Smooth muscle cell (in vitro differentiated cells): Measurements from ENCODE around the gene PSD2. TPM values are rescaled to one million over a fixed set of nuclear protein-coding genes. Genes with fewer than 3 reads are reported as not detected.

Experiments used
- DNase-seq: peaks from one replicate; lab custom pipeline; 2025; ENCODE audit not compliant: unreplicated experiment; lab: John Stamatoyannopoulos, UW
- H2AFZ ChIP-seq: fragments of 200-600 bp; sonication (generic); 2 replicates; pipeline ENCODE4 v1.6.0; 2016; ENCODE audit warnings: antibody characterized with exemption, low read depth, mild to moderate bottlenecking
- H3F3A ChIP-seq: fragments of 200-600 bp; sonication (generic); 2 replicates; pipeline ENCODE4 v1.6.0; 2017; ENCODE audit warnings: antibody characterized with exemption, low read depth
- H3K27ac ChIP-seq: fragments of 200-600 bp; sonication (generic); 2 replicates; pipeline ENCODE4 v1.5.1; 2016; ENCODE audit warnings: low read depth, mild to moderate bottlenecking
- H3K27me3 ChIP-seq: fragments of 200-600 bp; sonication (generic); 2 replicates; pipeline ENCODE4 v1.6.1; 2016; ENCODE audit warnings: low read depth, mild to moderate bottlenecking
- H3K36me3 ChIP-seq: fragments of 200-600 bp; sonication (generic); 2 replicates; pipeline ENCODE4 v1.5.1; 2016; ENCODE audit warnings: low read depth
- H3K4me1 ChIP-seq: fragments of 200-600 bp; sonication (generic); 2 replicates; pipeline ENCODE4 v1.5.1; 2016; ENCODE audit warnings: low read depth
- H3K4me2 ChIP-seq: fragments of 200-600 bp; sonication (generic); 2 replicates; pipeline ENCODE4 v1.6.0; 2016; ENCODE audit warnings: mild to moderate bottlenecking
- H3K4me3 ChIP-seq: fragments of 200-600 bp; sonication (generic); 2 replicates; pipeline ENCODE4 v1.5.1; 2016; ENCODE audit warnings: mild to moderate bottlenecking
- H3K79me2 ChIP-seq: fragments of 200-600 bp; sonication (generic); 2 replicates; pipeline ENCODE4 v1.6.0; 2016; ENCODE audit warnings: low read depth, mild to moderate bottlenecking
- H3K9ac ChIP-seq: fragments of 200-600 bp; sonication (generic); 2 replicates; pipeline ENCODE4 v1.6.0; 2016; ENCODE audit warnings: low read depth
- H3K9me3 ChIP-seq: fragments of 200-600 bp; sonication (generic); replicated peaks from 2 replicates; pipeline ENCODE4 v1.5.1; 2016; ENCODE audit warnings: low read depth
- H4K20me1 ChIP-seq: fragments of 200-600 bp; sonication (generic); 2 replicates; pipeline ENCODE4 v1.6.0; 2016; ENCODE audit warnings: low read depth
- CTCF ChIP-seq: fragments of 200-600 bp; sonication (generic); IDR thresholded peaks from 2 replicates; pipeline ENCODE4 v1.5.1; 2017; ENCODE audit warnings: borderline replicate concordance, mild to moderate bottlenecking, antibody characterized with exemption; ENCODE audit not compliant: insufficient read depth, poor library complexity, severe bottlenecking
- WGBS: methylation state at CpG from one replicate; pipeline ENCODE4 v1.1.7; 2016; ENCODE audit warnings: low lambda C conversion rate; 5-methylcytosine and 5-hydroxymethylcytosine counted together
- polyA plus RNA-seq: library from polyadenylated mRNA; unstranded; fragments of >200 nt; fragmentation: Nextera tagmentation; extraction: Ambion mirVana; gene quantifications from 2 replicates; pipeline ENCODE4 v1.2.1, GENCODE V29; 2016
- total RNA-seq: library from RNA; depleted of rRNA; stranded (reverse); fragments of >200 nt; gene quantifications from 2 replicates; pipeline ENCODE4 v1.2.3, GENCODE V29; 2014

Gene PSD2
- total and polyA plus RNA-seq, 2 experiments from 2014 or later: 0.54 to 0.81 TPM

GRCh38 chr5:139844472-139845145 is 49.0 kb downstream of the PSD2 start:
- H3K4me2 ChIP-seq: no peak overlapping the region
- H4K20me1 ChIP-seq: no peaks in the 10 kb centered on the region
- no peaks in the 10 kb centered on the region for H3K9me3 ChIP-seq
- no peak overlapping the region for H3K4me3 ChIP-seq
- H3K27me3 ChIP-seq: peaks cover 51% of the 10 kb centered on the region
- H3K36me3 ChIP-seq: no peaks in the 10 kb centered on the region
- peak; percentile 76 for TF ChIP-seq CTCF
- 34% methylated on average over 18 of the region's 18 CpGs for WGBS
- H3K4me1 ChIP-seq: no peaks in the 10 kb centered on the region
- H3F3A ChIP-seq: no peaks in the 10 kb centered on the region
- no peak overlapping the region for H2AFZ ChIP-seq
- H3K27ac ChIP-seq: no peak overlapping the region
- no peaks in the 10 kb centered on the region for H3K79me2 ChIP-seq
- no peak overlapping the region for H3K9ac ChIP-seq
- DNase-seq: peak; percentile 12

- no peaks in the 10 kb centered on the region for H3K9me3 ChIP-seq
- no peaks in the 10 kb centered on the region for H3K4me1 ChIP-seq
- H3K9ac ChIP-seq: no peak overlapping the region
- H3K79me2 ChIP-seq: no peaks in the 10 kb centered on the region
- no peak overlapping the region for H3K27ac ChIP-seq
- 89% methylated on average over 18 of the region's 18 CpGs for WGBS
- H3K4me2 ChIP-seq: no peak overlapping the region
- H3K27me3 ChIP-seq: peaks cover 55% of the 10 kb centered on the region
- H4K20me1 ChIP-seq: no peaks in the 10 kb centered on the region
- TF ChIP-seq CTCF: no peak
- DNase-seq: no peak
- H3F3A ChIP-seq: no peaks in the 10 kb centered on the region
- no peaks in the 10 kb centered on the region for H3K36me3 ChIP-seq
- no peak overlapping the region for H3K4me3 ChIP-seq
- no peak overlapping the region for H2AFZ ChIP-seq
Measured at GRCh38 chr5:139845846-139846681, 50.5 kb downstream of the PSD2 start.

- no peak overlapping the region for H2AFZ ChIP-seq
- H3K27ac ChIP-seq: no peak overlapping the region
- H3K4me3 ChIP-seq: no peak overlapping the region
- WGBS: 46% methylated on average over 7 of the region's 10 CpGs
- no peaks in the 10 kb centered on the region for H3K36me3 ChIP-seq
- DNase-seq: no peak
- H3K4me2 ChIP-seq: no peak overlapping the region
- H3K9ac ChIP-seq: no peak overlapping the region
- H3K27me3 ChIP-seq: peaks cover 44% of the 10 kb centered on the region
- H3F3A ChIP-seq: no peaks in the 10 kb centered on the region
- no peaks in the 10 kb centered on the region for H3K9me3 ChIP-seq
- H3K79me2 ChIP-seq: no peaks in the 10 kb centered on the region
- TF ChIP-seq CTCF: no peak
- no peaks in the 10 kb centered on the region for H3K4me1 ChIP-seq
- no peaks in the 10 kb centered on the region for H4K20me1 ChIP-seq
Measured at GRCh38 chr5:139847091-139847490, 51.5 kb downstream of the PSD2 start.
